NCI-H69 (cell line): ENCODE data around the gene DAP.
"Not testable (repeated sequence)": the region's sequence is repeated elsewhere in the genome, so short reads cannot be mapped to it uniquely, and the experiment has no call there.

Experiments used
- DNase-seq: peaks from one replicate; lab custom pipeline; 2025; lab: John Stamatoyannopoulos, UW

Gene DAP

GRCh38 chr5:10734037-10734709, 26.9 kb downstream of the DAP start:
- DNase-seq, result no peak

GRCh38 chr5:10733426-10733825, 27.6 kb downstream of the DAP start:
- DNase-seq, result no peak

- DNase-seq, result no peak
These were observed 29.1 kb downstream of the DAP start for GRCh38 chr5:10731913-10732312.

- no peak for DNase-seq
These were observed 31.0 kb downstream of the DAP start for GRCh38 chr5:10730043-10730351.

GRCh38 chr5:10729320-10730042, 31.6 kb downstream of the DAP start:
- DNase-seq, result no peak

GRCh38 chr5:10728679-10729078, 32.4 kb downstream of the DAP start:
- no peak for DNase-seq

- no peak for DNase-seq
These were observed 33.2 kb downstream of the DAP start for GRCh38 chr5:10727861-10728260.

- no peak for DNase-seq
These were observed 34.0 kb downstream of the DAP start for GRCh38 chr5:10726913-10727517.

GRCh38 chr5:10726179-10726912, 34.7 kb downstream of the DAP start:
- DNase-seq, result no peak

- no peak for DNase-seq
These were observed 35.4 kb downstream of the DAP start for GRCh38 chr5:10725636-10726035.

GRCh38 chr5:10724781-10725507, 36.1 kb downstream of the DAP start:
- DNase-seq, result peak; percentile 82

- no peak for DNase-seq
These were observed 37.5 kb downstream of the DAP start for GRCh38 chr5:10723514-10723913.

GRCh38 chr5:10720766-10721165, 40.3 kb downstream of the DAP start:
- DNase-seq, result not testable (repeated sequence)

- DNase-seq, result no peak
These were observed 41.1 kb downstream of the DAP start for GRCh38 chr5:10719965-10720364.

GRCh38 chr5:10718617-10719016, 42.4 kb downstream of the DAP start:
- not testable (repeated sequence) for DNase-seq

GRCh38 chr5:10716825-10717224, 44.2 kb downstream of the DAP start:
- DNase-seq, result not testable (repeated sequence)

GRCh38 chr5:10715605-10716290, 45.3 kb downstream of the DAP start:
- DNase-seq, result no peak

- no peak for DNase-seq
These were observed 48.3 kb downstream of the DAP start for GRCh38 chr5:10712574-10713366.

- DNase-seq, result no peak
These were observed 49.5 kb downstream of the DAP start for GRCh38 chr5:10711562-10711961.

- DNase-seq, result no peak
These were observed 50.4 kb downstream of the DAP start for GRCh38 chr5:10710513-10711128.
